Erythroblast (primary cell): ENCODE data around the gene RALGDS.

Source experiments
- GATA1 ChIP-seq: IDR thresholded peaks from 2 replicates; pipeline ENCODE4 v1.6.1; 2011; ENCODE audit warnings: low read depth, mild to moderate bottlenecking, control low read depth, low read length, moderate library complexity
- POLR2A ChIP-seq: IDR thresholded peaks from 2 replicates; pipeline ENCODE4 v1.6.1; 2011; ENCODE audit warnings: mild to moderate bottlenecking, low read length

GRCh38 chr9:133054194-133054890 is 66.7 kb downstream of the RALGDS start:
- TF ChIP-seq POLR2A (no peak), GATA1 (no peak)
